Liver (tissue), 9 donors: ENCODE data around the gene SMOC2. TPM values are rescaled to one million over a fixed set of nuclear protein-coding genes. Genes with fewer than 3 reads are reported as not detected.

Experiments
- DNase-seq: peaks from one replicate; pipeline ENCODE4 v3.0.0-alpha.2; 2017; ENCODE audit warnings: low spot score
- H3K27ac ChIP-seq, 2 donors: one replicate each; pipeline ENCODE4 v1.7.0; 2013; ENCODE audit warnings: inconsistent platforms in 2 of 2, low read length in 2 of 2, control low read depth in 1 of 2, low read depth in 1 of 2, mild to moderate bottlenecking in 1 of 2
- H3K27me3 ChIP-seq, 4 donors: one replicate each; pipeline versions ENCODE4 v1.6.1 to v1.7.0; 2013; ENCODE audit warnings: low read length in 3 of 4, inconsistent platforms in 1 of 4, mild to moderate bottlenecking in 1 of 4, moderate library complexity in 1 of 4; ENCODE audit not compliant: control insufficient read depth in 4 of 4, insufficient read depth in 4 of 4
- H3K36me3 ChIP-seq, 4 donors: one replicate each; pipeline versions ENCODE4 v1.6.1 to v1.7.0; 2013; ENCODE audit warnings: low read length in 3 of 4, mild to moderate bottlenecking in 3 of 4, low read depth in 1 of 4, moderate library complexity in 1 of 4; ENCODE audit not compliant: control insufficient read depth in 4 of 4, insufficient read depth in 3 of 4
- H3K4me1 ChIP-seq, 4 donors: one replicate each; pipeline versions ENCODE4 v1.6.1 to v1.7.0; 2013; ENCODE audit warnings: low read length in 3 of 4, mild to moderate bottlenecking in 3 of 4, moderate library complexity in 1 of 4; ENCODE audit not compliant: control insufficient read depth in 4 of 4, insufficient read depth in 4 of 4
- H3K4me3 ChIP-seq, 3 donors: one replicate each; pipeline versions ENCODE4 v1.6.1 to v1.7.0; 2013; ENCODE audit warnings: low read length in 3 of 3, control low read depth in 1 of 3, low read depth in 1 of 3, mild to moderate bottlenecking in 1 of 3
- H3K9ac ChIP-seq, 2 donors: one replicate each; pipeline ENCODE4 v1.7.0; 2013; ENCODE audit warnings: low read length in 2 of 2, mild to moderate bottlenecking in 2 of 2, moderate library complexity in 2 of 2, control low read depth in 1 of 2, low read depth in 1 of 2
- H3K9me3 ChIP-seq, 4 donors: one replicate each; pipeline versions ENCODE4 v1.6.1 to v1.7.0; 2013; ENCODE audit warnings: low read length in 3 of 4; ENCODE audit not compliant: control insufficient read depth in 4 of 4
- EGR1 ChIP-seq, 2 donors: IDR thresholded peaks; 2 replicates each; pipeline ENCODE4 v1.6.1; 2016 to 2018; ENCODE audit warnings: antibody characterized with exemption in 2 of 2, low read depth in 2 of 2
- FOXA1 ChIP-seq: IDR thresholded peaks from 2 replicates; pipeline ENCODE4 v1.6.1; 2016; ENCODE audit warnings: antibody characterized with exemption
- FOXA2 ChIP-seq: IDR thresholded peaks from 2 replicates; pipeline ENCODE4 v1.6.1; 2016; ENCODE audit warnings: antibody characterized with exemption
- GABPA ChIP-seq, 2 donors: IDR thresholded peaks in 1 of 2; conservative IDR thresholded peaks in 1 of 2; 2 replicates each; pipeline ENCODE4 v1.6.1; 2016; ENCODE audit warnings: antibody characterized with exemption in 2 of 2, mild to moderate bottlenecking in 1 of 2, moderate library complexity in 1 of 2
- HNF4A ChIP-seq, 2 donors: conservative IDR thresholded peaks; 2 replicates each; pipeline ENCODE4 v1.6.1; 2016; ENCODE audit warnings: antibody characterized with exemption in 2 of 2, mild to moderate bottlenecking in 2 of 2
- HNF4G ChIP-seq: IDR thresholded peaks from 2 replicates; pipeline ENCODE4 v1.6.1; 2016; ENCODE audit warnings: antibody characterized with exemption
- JUND ChIP-seq, 2 donors: IDR thresholded peaks; 2 replicates each; pipeline ENCODE4 v1.6.1; 2016; ENCODE audit warnings: antibody characterized with exemption in 2 of 2
- NR2F2 ChIP-seq: IDR thresholded peaks from 2 replicates; pipeline ENCODE4 v1.6.1; 2016; ENCODE audit warnings: antibody characterized with exemption
- RAD21 ChIP-seq, 2 donors: IDR thresholded peaks; 2 replicates each; pipeline ENCODE4 v1.6.1; 2016; ENCODE audit warnings: antibody characterized with exemption in 2 of 2, mild to moderate bottlenecking in 2 of 2
- RXRA ChIP-seq, 2 donors: IDR thresholded peaks; 2 replicates each; pipeline ENCODE4 v1.6.1; 2017 to 2018; ENCODE audit warnings: antibody characterized with exemption in 2 of 2, mild to moderate bottlenecking in 1 of 2
- SP1 ChIP-seq: IDR thresholded peaks from 2 replicates; pipeline ENCODE4 v1.6.1; 2018; ENCODE audit warnings: antibody characterized with exemption, mild to moderate bottlenecking
- TAF1 ChIP-seq: conservative IDR thresholded peaks from 2 replicates; pipeline ENCODE4 v1.6.1; 2016; ENCODE audit warnings: antibody characterized with exemption, mild to moderate bottlenecking
- YY1 ChIP-seq: IDR thresholded peaks from 2 replicates; pipeline ENCODE4 v1.6.1; 2016; ENCODE audit warnings: antibody characterized with exemption, mild to moderate bottlenecking
- WGBS: extraction: QIAGEN DNeasy Blood & Tissue Kit; methylation state at CpG from one replicate; pipeline ENCODE4 v1.1.7; 2013; 5-methylcytosine and 5-hydroxymethylcytosine counted together
- polyA plus RNA-seq, 2 donors: library from polyadenylated mRNA; stranded (reverse) in 1 of 2; unstranded in 1 of 2; fragments of 200-250 nt in 1 of 2; fragments of >200 nt in 1 of 2; fragmentation: Nextera tagmentation in 1 of 2; extraction: Ambion mirVana in 1 of 2; gene quantifications; one replicate each; pipeline versions ENCODE4 v1.2.1 to v1.2.3, GENCODE V29; 2013 to 2015
- total RNA-seq, 2 donors: library from RNA; depleted of rRNA; stranded (reverse); fragments of >200 nt; gene quantifications; one replicate each; pipeline ENCODE4 v1.2.3, GENCODE V29; 2014
- TF ChIP-seq, protein P1 (sequence below): IDR thresholded peaks from 2 replicates; pipeline ENCODE4 v1.6.1; 2016; ENCODE audit warnings: antibody characterized with exemption, mild to moderate bottlenecking
- TF ChIP-seq, protein P2 (sequence below): IDR thresholded peaks from 2 replicates; pipeline ENCODE4 v1.6.1; 2016; ENCODE audit warnings: antibody characterized with exemption
- TF ChIP-seq, protein P3 (sequence below): IDR thresholded peaks from 2 replicates; pipeline ENCODE4 v1.6.1; 2016; ENCODE audit warnings: antibody characterized with exemption
- TF ChIP-seq, protein P4 (sequence below): IDR thresholded peaks from 2 replicates; pipeline ENCODE4 v1.6.1; 2016; ENCODE audit warnings: antibody characterized with exemption
- TF ChIP-seq, protein P5 (sequence below): fragments of 150-350 bp; IDR thresholded peaks from 2 replicates; pipeline ENCODE4 v1.5.1; 2017; ENCODE audit warnings: improper control_type of control experiment, low read depth, low read length; ENCODE audit not compliant: missing input control
- donor health status: healthy.
- donor health status: healthy.
- donor health status: healthy.
- donor health status: healthy.
- donor health status: healthy.

SMOC2 gene
- total and polyA plus RNA-seq, 4 donors, result 0.23 to 1.9 (median 1.1) TPM

DNA sequence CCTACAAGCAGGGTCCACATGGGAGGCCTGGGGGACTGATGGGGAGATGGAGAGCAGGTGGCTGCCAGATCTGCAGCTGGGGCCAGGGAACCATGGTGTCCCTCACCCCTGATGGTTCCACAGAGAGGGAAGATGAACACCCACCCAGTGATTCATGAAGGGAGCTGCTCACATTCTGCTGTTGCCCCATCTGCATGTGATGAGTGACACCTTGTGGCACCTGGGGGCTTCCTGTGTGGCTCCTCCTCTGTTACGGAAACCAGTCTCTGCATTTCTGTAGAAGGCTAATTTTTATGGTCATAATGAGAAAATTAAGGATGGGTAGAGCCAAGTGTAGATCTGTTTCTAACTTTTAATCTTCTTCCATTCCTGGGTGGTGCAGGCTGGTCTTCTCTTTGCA is 217.1 kb downstream of the SMOC2 start:
- no peak overlapping the region for H3K4me3 ChIP-seq
- peaks cover 0 to 6% (median 2%) of the 10 kb centered on the region in 4 donors for H3K27me3 ChIP-seq
- 77% methylated on average over 1 of the region's 1 CpG for whole genome bisulfite sequencing
- H3K9ac ChIP-seq, result no peak overlapping the region
- no peaks in the 10 kb centered on the region for H3K4me1 ChIP-seq
- H3K36me3 ChIP-seq, result no peaks in the 10 kb centered on the region
- no peak overlapping the region for H3K27ac ChIP-seq
- TF ChIP-seq GABPA (IDR thresholded peaks at IDR 0.05 in 1 of 2, conservative IDR thresholded peaks at IDR 0.05 in 1 of 2) (no peak), EGR1 (IDR thresholded peaks at IDR 0.05; ENCODE audit: low read depth in 2 of 2) (no peak), HNF4A (conservative IDR thresholded peaks at IDR 0.05) (no peak), YY1 (no peak), NR2F2 (no peak), SP1 (no peak), TAF1 (no peak), JUND (IDR thresholded peaks at IDR 0.05) (no peak), RXRA (IDR thresholded peaks at IDR 0.05) (no peak), HNF4G (no peak), FOXA2 (no peak), RAD21 (IDR thresholded peaks at IDR 0.05) (no peak), FOXA1 (no peak)
- TF ChIP-seq, protein P1, sequence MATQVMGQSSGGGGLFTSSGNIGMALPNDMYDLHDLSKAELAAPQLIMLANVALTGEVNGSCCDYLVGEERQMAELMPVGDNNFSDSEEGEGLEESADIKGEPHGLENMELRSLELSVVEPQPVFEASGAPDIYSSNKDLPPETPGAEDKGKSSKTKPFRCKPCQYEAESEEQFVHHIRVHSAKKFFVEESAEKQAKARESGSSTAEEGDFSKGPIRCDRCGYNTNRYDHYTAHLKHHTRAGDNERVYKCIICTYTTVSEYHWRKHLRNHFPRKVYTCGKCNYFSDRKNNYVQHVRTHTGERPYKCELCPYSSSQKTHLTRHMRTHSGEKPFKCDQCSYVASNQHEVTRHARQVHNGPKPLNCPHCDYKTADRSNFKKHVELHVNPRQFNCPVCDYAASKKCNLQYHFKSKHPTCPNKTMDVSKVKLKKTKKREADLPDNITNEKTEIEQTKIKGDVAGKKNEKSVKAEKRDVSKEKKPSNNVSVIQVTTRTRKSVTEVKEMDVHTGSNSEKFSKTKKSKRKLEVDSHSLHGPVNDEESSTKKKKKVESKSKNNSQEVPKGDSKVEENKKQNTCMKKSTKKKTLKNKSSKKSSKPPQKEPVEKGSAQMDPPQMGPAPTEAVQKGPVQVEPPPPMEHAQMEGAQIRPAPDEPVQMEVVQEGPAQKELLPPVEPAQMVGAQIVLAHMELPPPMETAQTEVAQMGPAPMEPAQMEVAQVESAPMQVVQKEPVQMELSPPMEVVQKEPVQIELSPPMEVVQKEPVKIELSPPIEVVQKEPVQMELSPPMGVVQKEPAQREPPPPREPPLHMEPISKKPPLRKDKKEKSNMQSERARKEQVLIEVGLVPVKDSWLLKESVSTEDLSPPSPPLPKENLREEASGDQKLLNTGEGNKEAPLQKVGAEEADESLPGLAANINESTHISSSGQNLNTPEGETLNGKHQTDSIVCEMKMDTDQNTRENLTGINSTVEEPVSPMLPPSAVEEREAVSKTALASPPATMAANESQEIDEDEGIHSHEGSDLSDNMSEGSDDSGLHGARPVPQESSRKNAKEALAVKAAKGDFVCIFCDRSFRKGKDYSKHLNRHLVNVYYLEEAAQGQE, result no peak
- TF ChIP-seq, protein P2, sequence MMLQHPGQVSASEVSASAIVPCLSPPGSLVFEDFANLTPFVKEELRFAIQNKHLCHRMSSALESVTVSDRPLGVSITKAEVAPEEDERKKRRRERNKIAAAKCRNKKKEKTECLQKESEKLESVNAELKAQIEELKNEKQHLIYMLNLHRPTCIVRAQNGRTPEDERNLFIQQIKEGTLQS, result no peak
- TF ChIP-seq, protein P3, sequence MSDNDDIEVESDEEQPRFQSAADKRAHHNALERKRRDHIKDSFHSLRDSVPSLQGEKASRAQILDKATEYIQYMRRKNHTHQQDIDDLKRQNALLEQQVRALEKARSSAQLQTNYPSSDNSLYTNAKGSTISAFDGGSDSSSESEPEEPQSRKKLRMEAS, result no peak
- TF ChIP-seq, protein P4, sequence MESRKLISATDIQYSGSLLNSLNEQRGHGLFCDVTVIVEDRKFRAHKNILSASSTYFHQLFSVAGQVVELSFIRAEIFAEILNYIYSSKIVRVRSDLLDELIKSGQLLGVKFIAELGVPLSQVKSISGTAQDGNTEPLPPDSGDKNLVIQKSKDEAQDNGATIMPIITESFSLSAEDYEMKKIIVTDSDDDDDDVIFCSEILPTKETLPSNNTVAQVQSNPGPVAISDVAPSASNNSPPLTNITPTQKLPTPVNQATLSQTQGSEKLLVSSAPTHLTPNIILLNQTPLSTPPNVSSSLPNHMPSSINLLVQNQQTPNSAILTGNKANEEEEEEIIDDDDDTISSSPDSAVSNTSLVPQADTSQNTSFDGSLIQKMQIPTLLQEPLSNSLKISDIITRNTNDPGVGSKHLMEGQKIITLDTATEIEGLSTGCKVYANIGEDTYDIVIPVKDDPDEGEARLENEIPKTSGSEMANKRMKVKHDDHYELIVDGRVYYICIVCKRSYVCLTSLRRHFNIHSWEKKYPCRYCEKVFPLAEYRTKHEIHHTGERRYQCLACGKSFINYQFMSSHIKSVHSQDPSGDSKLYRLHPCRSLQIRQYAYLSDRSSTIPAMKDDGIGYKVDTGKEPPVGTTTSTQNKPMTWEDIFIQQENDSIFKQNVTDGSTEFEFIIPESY, result no peak
- TF ChIP-seq, protein P5, sequence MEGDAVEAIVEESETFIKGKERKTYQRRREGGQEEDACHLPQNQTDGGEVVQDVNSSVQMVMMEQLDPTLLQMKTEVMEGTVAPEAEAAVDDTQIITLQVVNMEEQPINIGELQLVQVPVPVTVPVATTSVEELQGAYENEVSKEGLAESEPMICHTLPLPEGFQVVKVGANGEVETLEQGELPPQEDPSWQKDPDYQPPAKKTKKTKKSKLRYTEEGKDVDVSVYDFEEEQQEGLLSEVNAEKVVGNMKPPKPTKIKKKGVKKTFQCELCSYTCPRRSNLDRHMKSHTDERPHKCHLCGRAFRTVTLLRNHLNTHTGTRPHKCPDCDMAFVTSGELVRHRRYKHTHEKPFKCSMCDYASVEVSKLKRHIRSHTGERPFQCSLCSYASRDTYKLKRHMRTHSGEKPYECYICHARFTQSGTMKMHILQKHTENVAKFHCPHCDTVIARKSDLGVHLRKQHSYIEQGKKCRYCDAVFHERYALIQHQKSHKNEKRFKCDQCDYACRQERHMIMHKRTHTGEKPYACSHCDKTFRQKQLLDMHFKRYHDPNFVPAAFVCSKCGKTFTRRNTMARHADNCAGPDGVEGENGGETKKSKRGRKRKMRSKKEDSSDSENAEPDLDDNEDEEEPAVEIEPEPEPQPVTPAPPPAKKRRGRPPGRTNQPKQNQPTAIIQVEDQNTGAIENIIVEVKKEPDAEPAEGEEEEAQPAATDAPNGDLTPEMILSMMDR, result no peak
- DNase-seq, result no peak
- peaks cover 0 to 3% (median 0%) of the 10 kb centered on the region in 4 donors for H3K9me3 ChIP-seq
